Mesendoderm (in vitro differentiated cells): ENCODE measurements around the gene IL17RC.

Experiments used
- DNase-seq: peaks from one replicate; pipeline ENCODE4 v3.0.0; 2013
- H2AK5ac ChIP-seq: 2 replicates; pipeline ENCODE4 v1.6.1; 2013; ENCODE audit warnings: low read length, inconsistent platforms
- H2BK120ac ChIP-seq: 2 replicates; pipeline ENCODE4 v1.6.1; 2013; ENCODE audit warnings: low read depth, mild to moderate bottlenecking, low read length, moderate library complexity, mixed read lengths
- H2BK15ac ChIP-seq: replicated peaks from 2 replicates; pipeline ENCODE4 v1.6.1; 2013; ENCODE audit warnings: low read depth, mild to moderate bottlenecking, moderate library complexity
- H2BK5ac ChIP-seq: 2 replicates; pipeline ENCODE4 v1.6.1; 2013; ENCODE audit warnings: low read length, inconsistent platforms
- H3K18ac ChIP-seq: 2 replicates; pipeline ENCODE4 v1.6.1; 2013; ENCODE audit warnings: mild to moderate bottlenecking, low read length, mixed read lengths
- H3K23ac ChIP-seq: one replicate; pipeline ENCODE4 v1.6.1; 2013; ENCODE audit warnings: low read length
- H3K27ac ChIP-seq: 2 replicates; pipeline ENCODE4 v1.5.1; 2013; ENCODE audit warnings: low read depth, mild to moderate bottlenecking, inconsistent platforms, low read length, moderate library complexity
- H3K27me3 ChIP-seq: 2 replicates; pipeline ENCODE4 v1.6.1; 2013; ENCODE audit warnings: low read length, control low read depth, mild to moderate bottlenecking, inconsistent platforms; ENCODE audit not compliant: insufficient read depth, poor library complexity
- H3K36me3 ChIP-seq: 2 replicates; pipeline ENCODE4 v1.6.1; 2013; ENCODE audit warnings: low read length, inconsistent platforms; ENCODE audit not compliant: control insufficient read depth, insufficient read depth
- H3K4ac ChIP-seq: one replicate; pipeline ENCODE4 v1.6.1; 2013; ENCODE audit warnings: low read depth, mild to moderate bottlenecking, low read length, moderate library complexity
- H3K4me1 ChIP-seq: 2 replicates; pipeline ENCODE4 v1.6.1; 2013; ENCODE audit warnings: low read depth, low read length, inconsistent platforms; ENCODE audit not compliant: control insufficient read depth
- H3K4me2 ChIP-seq: 2 replicates; pipeline ENCODE4 v1.6.1; 2013; ENCODE audit warnings: low read length
- H3K4me3 ChIP-seq: 2 replicates; pipeline ENCODE4 v1.5.1; 2013; ENCODE audit warnings: mild to moderate bottlenecking, low read length
- H3K56ac ChIP-seq: one replicate; pipeline ENCODE4 v1.6.1; 2013; ENCODE audit warnings: low read length
- H3K79me1 ChIP-seq: 2 replicates; pipeline ENCODE4 v1.6.1; 2013; ENCODE audit warnings: low read length, inconsistent platforms
- H3K79me2 ChIP-seq: 2 replicates; pipeline ENCODE4 v1.6.1; 2013; ENCODE audit warnings: mild to moderate bottlenecking, low read length; ENCODE audit not compliant: control insufficient read depth, insufficient read depth
- H3K9ac ChIP-seq: 2 replicates; pipeline ENCODE4 v1.6.1; 2013; ENCODE audit warnings: low read length, inconsistent platforms
- H4K5ac ChIP-seq: one replicate; pipeline ENCODE4 v1.6.1; 2013; ENCODE audit warnings: low read length
- H4K8ac ChIP-seq: one replicate; pipeline ENCODE4 v1.6.1; 2013; ENCODE audit warnings: low read depth, mild to moderate bottlenecking, control low read depth, low read length, moderate library complexity
- whole genome bisulfite sequencing: extraction: QIAGEN DNeasy Blood & Tissue Kit; methylation state at CpG from one replicate; pipeline ENCODE4 v1.1.7; 2013; ENCODE audit warnings: low lambda C conversion rate, missing lambda C conversion rate; ENCODE audit not compliant: insufficient coverage; ENCODE audit errors: extremely low coverage; 5-methylcytosine and 5-hydroxymethylcytosine counted together

The IL17RC gene

GRCh38 chr3:9945358-9945757 is 28.5 kb downstream of the IL17RC start:
- no peak overlapping the region for H3K9ac ChIP-seq
- H3K4ac ChIP-seq = no peak overlapping the region
- no peak overlapping the region for H3K4me2 ChIP-seq
- no peaks in the 10 kb centered on the region for H3K27me3 ChIP-seq
- no peak overlapping the region for H4K8ac ChIP-seq
- H3K4me1 ChIP-seq = no peaks in the 10 kb centered on the region
- no peak overlapping the region for H2BK15ac ChIP-seq
- H2BK5ac ChIP-seq = no peak overlapping the region
- no peak overlapping the region for H3K56ac ChIP-seq
- no peak overlapping the region for H3K23ac ChIP-seq
- no CpG with 5 or more reads among the region's 10 CpGs for WGBS
- H2AK5ac ChIP-seq = no peak overlapping the region
- DNase-seq = no peak
- H3K36me3 ChIP-seq = no peaks in the 10 kb centered on the region
- no peak overlapping the region for H3K18ac ChIP-seq
- no peak overlapping the region for H3K27ac ChIP-seq
- H2BK120ac ChIP-seq = no peak overlapping the region
- no peak overlapping the region for H4K5ac ChIP-seq
- H3K4me3 ChIP-seq = no peak overlapping the region
- no peaks in the 10 kb centered on the region for H3K79me1 ChIP-seq
- H3K79me2 ChIP-seq = no peaks in the 10 kb centered on the region

- no peaks in the 10 kb centered on the region for H3K4me1 ChIP-seq
- H4K8ac ChIP-seq = no peak overlapping the region
- H3K36me3 ChIP-seq = no peaks in the 10 kb centered on the region
- H2BK15ac ChIP-seq = no peak overlapping the region
- WGBS = no CpG with 5 or more reads among the region's 90 CpGs
- H3K4me3 ChIP-seq = peak overlapping the region; percentile 53
- no peaks in the 10 kb centered on the region for H3K27me3 ChIP-seq
- H3K79me1 ChIP-seq = no peaks in the 10 kb centered on the region
- no peak overlapping the region for H2BK120ac ChIP-seq
- H4K5ac ChIP-seq = no peak overlapping the region
- peak overlapping the region; percentile 18 for H3K27ac ChIP-seq
- H3K79me2 ChIP-seq = no peaks in the 10 kb centered on the region
- H3K4ac ChIP-seq = no peak overlapping the region
- H3K9ac ChIP-seq = peak overlapping the region; percentile 84
- peak overlapping the region; percentile 15 for H3K23ac ChIP-seq
- no peak overlapping the region for H2BK5ac ChIP-seq
- peak overlapping the region; percentile 80 for H3K4me2 ChIP-seq
- H2AK5ac ChIP-seq = no peak overlapping the region
- H3K56ac ChIP-seq = peak overlapping the region; percentile 90
- DNase-seq = peak; percentile 93
- peak overlapping the region; percentile 30 for H3K18ac ChIP-seq
Observed at GRCh38 chr3:9946112-9947024, 29.5 kb downstream of the IL17RC start.

GRCh38 chr3:9947025-9947995 is 30.4 kb downstream of the IL17RC start:
- Histone ChIP-seq H3K56ac (peak overlapping the region; percentile 83), H3K18ac (no peak overlapping the region), H4K5ac (no peak overlapping the region), H3K23ac (peak overlapping the region; percentile 1), H3K27me3 (no peaks in the 10 kb centered on the region), H4K8ac (no peak overlapping the region), H3K79me1 (no peaks in the 10 kb centered on the region), H3K36me3 (no peaks in the 10 kb centered on the region), H2BK120ac (no peak overlapping the region), H3K4me3 (peak overlapping the region; percentile 1), H3K4me1 (no peaks in the 10 kb centered on the region), H2BK5ac (no peak overlapping the region), H3K4me2 (peak overlapping the region; percentile 47), H3K4ac (no peak overlapping the region), H2AK5ac (no peak overlapping the region), H3K9ac (peak overlapping the region; percentile 52), H3K79me2 (no peaks in the 10 kb centered on the region), H3K27ac (no peak overlapping the region), H2BK15ac (no peak overlapping the region)
- WGBS = no CpG with 5 or more reads among the region's 86 CpGs
- peak; percentile 88 for DNase-seq

GRCh38 chr3:9948586-9948985 is 31.7 kb downstream of the IL17RC start:
- H3K27ac ChIP-seq = no peak overlapping the region
- no peak for DNase-seq
- H3K27me3 ChIP-seq = no peaks in the 10 kb centered on the region
- H3K4me3 ChIP-seq = no peak overlapping the region
- no peak overlapping the region for H2AK5ac ChIP-seq
- WGBS = no CpG with 5 or more reads among the region's 3 CpGs
- no peak overlapping the region for H3K18ac ChIP-seq
- H3K36me3 ChIP-seq = no peaks in the 10 kb centered on the region
- no peak overlapping the region for H3K9ac ChIP-seq
- no peak overlapping the region for H3K23ac ChIP-seq
- no peak overlapping the region for H2BK5ac ChIP-seq
- no peak overlapping the region for H3K4ac ChIP-seq
- H2BK15ac ChIP-seq = no peak overlapping the region
- no peak overlapping the region for H2BK120ac ChIP-seq
- H3K79me1 ChIP-seq = no peaks in the 10 kb centered on the region
- no peak overlapping the region for H3K4me2 ChIP-seq
- no peak overlapping the region for H4K5ac ChIP-seq
- H3K4me1 ChIP-seq = no peaks in the 10 kb centered on the region
- H3K56ac ChIP-seq = no peak overlapping the region
- H4K8ac ChIP-seq = no peak overlapping the region
- H3K79me2 ChIP-seq = no peaks in the 10 kb centered on the region

- no peaks in the 10 kb centered on the region for H3K4me1 ChIP-seq
- no peak overlapping the region for H2BK5ac ChIP-seq
- no peak overlapping the region for H3K23ac ChIP-seq
- H3K36me3 ChIP-seq = no peaks in the 10 kb centered on the region
- H3K4me2 ChIP-seq = no peak overlapping the region
- no peak overlapping the region for H2BK120ac ChIP-seq
- H4K5ac ChIP-seq = no peak overlapping the region
- no peak overlapping the region for H4K8ac ChIP-seq
- no peak overlapping the region for H3K9ac ChIP-seq
- no peak overlapping the region for H2AK5ac ChIP-seq
- no peak overlapping the region for H3K4me3 ChIP-seq
- no peaks in the 10 kb centered on the region for H3K79me1 ChIP-seq
- no CpG with 5 or more reads among the region's 7 CpGs for WGBS
- H2BK15ac ChIP-seq = no peak overlapping the region
- H3K4ac ChIP-seq = no peak overlapping the region
- no peak overlapping the region for H3K27ac ChIP-seq
- no peaks in the 10 kb centered on the region for H3K79me2 ChIP-seq
- DNase-seq = no peak
- no peak overlapping the region for H3K56ac ChIP-seq
- no peaks in the 10 kb centered on the region for H3K27me3 ChIP-seq
- H3K18ac ChIP-seq = no peak overlapping the region
Observed at GRCh38 chr3:9949115-9949514, 32.2 kb downstream of the IL17RC start.
